GM19043 (cell line): ENCODE measurements around the gene PLS1.
"Not testable (repeated sequence)": the region's sequence is repeated elsewhere in the genome, so short reads cannot be mapped to it uniquely, and the experiment has no call there.

Experiments
- ATAC-seq: cut with Tn5 transposase; IDR thresholded peaks from one replicate; pipeline ENCODE4 v1.9.1; 2021; ENCODE audit warnings: low read depth; ENCODE audit not compliant: unreplicated experiment

PLS1 gene

GRCh38 chr3:142752605-142753004, 156.4 kb downstream of the PLS1 start:
- not testable (repeated sequence) for ATAC-seq

- ATAC-seq, result no peak
Observed at GRCh38 chr3:142754494-142754893, 158.3 kb downstream of the PLS1 start.
